WERI-Rb-1 (cell line): ENCODE data around the gene EML5.

Source experiments
- DNase-seq: peaks from one replicate; pipeline ENCODE4 v3.0.0-alpha.2; 2020
- H3K27ac ChIP-seq: fragments of 250-450 bp; sonication (Bioruptor Pico); 2 replicates; pipeline ENCODE4 v1.5.1; 2020; ENCODE audit warnings: mild to moderate bottlenecking, moderate library complexity
- H3K27me3 ChIP-seq: fragments of 250-450 bp; sonication (Bioruptor Pico); 2 replicates; pipeline ENCODE4 v1.5.1; 2021; ENCODE audit warnings: mild to moderate bottlenecking, low read depth, moderate library complexity; ENCODE audit not compliant: insufficient read depth, severe bottlenecking
- H3K36me3 ChIP-seq: fragments of 250-450 bp; sonication (Bioruptor Pico); 2 replicates; pipeline ENCODE4 v1.5.1; 2020; ENCODE audit warnings: mild to moderate bottlenecking, moderate library complexity
- H3K4me3 ChIP-seq: 2 replicates; pipeline ENCODE4 v1.5.1; 2011; ENCODE audit warnings: low read depth, mild to moderate bottlenecking, control low read depth, low read length
- H3K9me3 ChIP-seq: fragments of 250-450 bp; sonication (Bioruptor Pico); 2 replicates; pipeline ENCODE4 v1.5.1; 2021; ENCODE audit warnings: mild to moderate bottlenecking, moderate library complexity; ENCODE audit not compliant: severe bottlenecking
- TF ChIP-seq, protein P1 (sequence below): IDR thresholded peaks from 2 replicates; pipeline ENCODE4 v1.5.1; 2011; ENCODE audit warnings: low read depth, mild to moderate bottlenecking, control low read depth, inconsistent platforms, low read length

The EML5 gene

DNA sequence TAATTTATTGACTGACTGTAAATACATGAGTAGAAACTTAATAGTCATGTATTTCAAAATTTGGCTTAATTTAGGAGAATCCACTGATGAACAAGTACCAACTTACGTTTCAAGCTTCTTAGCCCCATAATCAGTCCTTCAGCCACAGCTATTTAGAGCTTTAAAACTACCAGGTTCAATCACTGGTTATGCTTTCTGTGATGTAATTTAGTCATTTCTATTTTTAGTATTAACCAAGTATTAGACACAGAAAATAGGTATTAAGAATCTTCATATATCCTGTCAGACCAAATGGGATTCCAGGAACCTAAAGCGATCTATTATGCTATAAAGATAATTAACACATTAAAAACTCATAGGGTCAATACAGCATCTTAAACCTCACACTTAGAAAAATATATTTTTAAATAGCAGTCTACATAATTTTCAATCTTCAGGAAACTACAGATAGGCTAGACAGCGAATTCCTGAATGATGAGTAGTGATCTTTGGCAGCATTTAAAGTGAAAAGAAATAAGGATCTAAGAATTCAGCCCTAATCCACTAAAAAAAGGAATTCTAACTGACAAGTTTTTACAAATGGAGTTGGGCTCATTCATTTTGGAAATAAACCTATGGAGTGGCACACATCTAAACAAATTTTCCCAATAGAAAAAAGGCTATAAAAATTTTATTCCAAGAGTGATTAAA, 178.4 kb downstream of the EML5 start:
- Histone ChIP-seq H3K36me3 (peaks cover 91% of the 10 kb centered on the region), H3K4me3 (no peak overlapping the region), H3K27me3 (no peaks in the 10 kb centered on the region), H3K9me3 (no peaks in the 10 kb centered on the region), H3K27ac (no peak overlapping the region)
- DNase-seq = no peak
- TF ChIP-seq, protein P1, sequence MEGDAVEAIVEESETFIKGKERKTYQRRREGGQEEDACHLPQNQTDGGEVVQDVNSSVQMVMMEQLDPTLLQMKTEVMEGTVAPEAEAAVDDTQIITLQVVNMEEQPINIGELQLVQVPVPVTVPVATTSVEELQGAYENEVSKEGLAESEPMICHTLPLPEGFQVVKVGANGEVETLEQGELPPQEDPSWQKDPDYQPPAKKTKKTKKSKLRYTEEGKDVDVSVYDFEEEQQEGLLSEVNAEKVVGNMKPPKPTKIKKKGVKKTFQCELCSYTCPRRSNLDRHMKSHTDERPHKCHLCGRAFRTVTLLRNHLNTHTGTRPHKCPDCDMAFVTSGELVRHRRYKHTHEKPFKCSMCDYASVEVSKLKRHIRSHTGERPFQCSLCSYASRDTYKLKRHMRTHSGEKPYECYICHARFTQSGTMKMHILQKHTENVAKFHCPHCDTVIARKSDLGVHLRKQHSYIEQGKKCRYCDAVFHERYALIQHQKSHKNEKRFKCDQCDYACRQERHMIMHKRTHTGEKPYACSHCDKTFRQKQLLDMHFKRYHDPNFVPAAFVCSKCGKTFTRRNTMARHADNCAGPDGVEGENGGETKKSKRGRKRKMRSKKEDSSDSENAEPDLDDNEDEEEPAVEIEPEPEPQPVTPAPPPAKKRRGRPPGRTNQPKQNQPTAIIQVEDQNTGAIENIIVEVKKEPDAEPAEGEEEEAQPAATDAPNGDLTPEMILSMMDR = no peak

DNA sequence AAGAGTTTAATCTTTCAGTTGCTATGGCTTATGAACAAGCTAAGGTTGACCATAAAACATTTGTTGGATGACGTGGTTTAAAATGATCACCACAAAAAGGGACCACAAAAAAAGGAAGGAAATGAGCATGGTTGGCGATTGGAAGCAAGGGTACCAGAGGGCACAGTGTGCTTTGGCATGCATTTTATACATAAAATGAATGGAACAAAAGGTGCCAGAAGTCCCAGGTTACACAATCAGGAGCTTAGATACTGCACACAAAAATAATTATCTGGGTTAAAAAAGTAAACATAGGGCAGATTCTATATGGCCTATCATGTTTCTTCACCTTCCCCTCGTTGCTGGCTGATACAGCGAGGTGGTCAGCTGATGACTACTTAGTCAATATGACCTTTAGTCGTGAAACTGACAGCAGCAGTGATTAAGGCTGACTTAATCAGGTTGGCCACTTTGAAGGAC, 179.2 kb downstream of the EML5 start:
- H3K9me3 ChIP-seq = no peaks in the 10 kb centered on the region
- TF ChIP-seq, protein P1 = no peak
- H3K4me3 ChIP-seq = no peak overlapping the region
- H3K27me3 ChIP-seq = no peaks in the 10 kb centered on the region
- H3K27ac ChIP-seq = no peak overlapping the region
- H3K36me3 ChIP-seq = peaks cover 91% of the 10 kb centered on the region
- no peak for DNase-seq

DNA sequence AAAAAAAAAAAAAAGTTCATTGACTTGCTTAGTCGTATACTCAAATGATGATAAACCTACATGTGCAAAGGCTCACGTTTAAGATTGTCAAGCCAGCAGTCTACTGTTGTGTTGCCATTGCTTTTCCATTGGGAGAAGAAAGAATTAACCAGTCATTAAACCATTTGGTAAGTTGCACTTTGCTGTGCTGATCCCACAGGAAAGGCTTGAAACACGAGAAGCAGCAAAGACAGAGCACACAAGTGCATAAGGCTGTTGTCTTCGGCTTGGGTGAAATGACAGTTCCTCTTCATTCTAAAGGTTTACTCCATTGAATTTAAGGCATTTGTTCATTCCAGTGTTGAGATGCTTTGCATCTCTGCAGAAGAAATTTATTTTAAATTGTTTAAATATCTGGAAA, 179.8 kb downstream of the EML5 start:
- Histone ChIP-seq H3K27me3 (no peaks in the 10 kb centered on the region), H3K27ac (no peak overlapping the region), H3K4me3 (no peak overlapping the region), H3K9me3 (no peaks in the 10 kb centered on the region), H3K36me3 (peaks cover 89% of the 10 kb centered on the region)
- DNase-seq = no peak
- TF ChIP-seq, protein P1 = no peak

DNA sequence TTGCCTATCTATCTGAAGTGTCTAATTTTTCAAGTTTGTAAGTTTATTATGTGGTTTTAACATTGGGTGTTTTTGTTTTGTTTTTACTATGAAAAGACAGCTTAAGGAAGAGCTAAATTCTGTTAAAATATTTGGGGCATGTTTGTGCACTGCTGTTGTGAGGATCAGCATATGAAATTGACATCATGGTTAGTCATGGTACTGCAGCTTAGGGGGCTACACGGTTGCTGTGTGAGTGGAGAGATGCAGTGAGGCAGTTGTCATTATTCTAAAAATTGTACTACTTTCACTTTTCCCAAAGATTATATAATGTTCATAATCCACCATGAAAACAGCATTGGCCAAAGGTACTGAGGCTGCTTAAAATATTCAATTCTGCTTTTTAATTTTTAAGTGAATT, 180.9 kb downstream of the EML5 start:
- TF ChIP-seq, protein P1 = no peak
- peaks cover 86% of the 10 kb centered on the region for H3K36me3 ChIP-seq
- H3K27ac ChIP-seq = no peak overlapping the region
- no peak for DNase-seq
- H3K4me3 ChIP-seq = no peak overlapping the region
- H3K27me3 ChIP-seq = no peaks in the 10 kb centered on the region
- H3K9me3 ChIP-seq = no peaks in the 10 kb centered on the region

DNA sequence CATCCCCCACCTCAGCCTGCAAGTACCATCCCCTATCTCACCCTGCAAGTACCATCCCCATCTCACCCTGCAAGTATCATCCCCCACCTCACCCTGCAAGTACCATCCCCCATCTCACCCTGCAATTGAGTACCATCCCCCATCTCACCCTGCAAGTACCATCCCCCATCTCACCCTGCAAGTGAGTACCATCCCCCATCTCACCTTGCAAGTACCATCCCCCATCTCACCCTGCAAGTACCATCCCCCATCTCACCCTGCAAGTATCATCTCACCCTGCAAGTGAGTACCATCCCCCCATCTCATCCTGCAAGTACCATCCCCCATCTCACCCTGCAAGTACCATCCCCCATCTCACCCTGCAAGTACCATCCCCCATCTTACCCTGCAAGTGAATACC, 184.9 kb downstream of the EML5 start:
- H3K36me3 ChIP-seq = peaks cover 83% of the 10 kb centered on the region
- TF ChIP-seq, protein P1 = no peak

DNA sequence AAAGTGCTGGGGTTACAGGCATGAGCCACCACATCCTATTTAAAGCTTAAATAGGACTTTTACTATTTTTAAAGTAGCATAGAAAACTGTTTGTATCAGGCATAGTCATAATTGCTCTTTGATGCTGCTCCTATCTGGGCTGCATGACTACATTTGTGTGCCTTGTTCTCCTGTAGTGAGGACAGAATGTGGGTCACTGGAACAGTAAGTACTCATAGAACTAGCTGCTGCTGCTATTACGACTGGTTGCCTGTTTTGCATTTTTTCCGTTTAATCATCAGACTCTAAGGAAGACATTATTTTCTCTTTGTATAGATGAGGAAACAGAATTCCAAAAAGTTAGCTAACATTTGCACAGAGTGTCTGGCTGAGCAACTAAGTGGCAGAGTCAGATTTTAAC, 187.2 kb downstream of the EML5 start:
- peaks cover 84% of the 10 kb centered on the region for H3K36me3 ChIP-seq
- no peaks in the 10 kb centered on the region for H3K9me3 ChIP-seq
- no peak for DNase-seq
- H3K4me3 ChIP-seq = no peak overlapping the region
- no peak overlapping the region for H3K27ac ChIP-seq
- TF ChIP-seq, protein P1 = no peak
- no peaks in the 10 kb centered on the region for H3K27me3 ChIP-seq

More for the DNA sequence above, 184.9 kb downstream of the EML5 start:
- H3K4me3 ChIP-seq = no peak overlapping the region
- DNase-seq = no peak
- no peaks in the 10 kb centered on the region for H3K9me3 ChIP-seq
- no peak overlapping the region for H3K27ac ChIP-seq
- H3K27me3 ChIP-seq = no peaks in the 10 kb centered on the region
